ENCODE measurements around the gene SUMO3. TPM values are rescaled to one million over a fixed set of nuclear protein-coding genes. Genes with fewer than 3 reads are reported as not detected.

SUMO3 gene
- total RNA-seq: 84.1 and 90.5 TPM in 2 replicates

DNA sequence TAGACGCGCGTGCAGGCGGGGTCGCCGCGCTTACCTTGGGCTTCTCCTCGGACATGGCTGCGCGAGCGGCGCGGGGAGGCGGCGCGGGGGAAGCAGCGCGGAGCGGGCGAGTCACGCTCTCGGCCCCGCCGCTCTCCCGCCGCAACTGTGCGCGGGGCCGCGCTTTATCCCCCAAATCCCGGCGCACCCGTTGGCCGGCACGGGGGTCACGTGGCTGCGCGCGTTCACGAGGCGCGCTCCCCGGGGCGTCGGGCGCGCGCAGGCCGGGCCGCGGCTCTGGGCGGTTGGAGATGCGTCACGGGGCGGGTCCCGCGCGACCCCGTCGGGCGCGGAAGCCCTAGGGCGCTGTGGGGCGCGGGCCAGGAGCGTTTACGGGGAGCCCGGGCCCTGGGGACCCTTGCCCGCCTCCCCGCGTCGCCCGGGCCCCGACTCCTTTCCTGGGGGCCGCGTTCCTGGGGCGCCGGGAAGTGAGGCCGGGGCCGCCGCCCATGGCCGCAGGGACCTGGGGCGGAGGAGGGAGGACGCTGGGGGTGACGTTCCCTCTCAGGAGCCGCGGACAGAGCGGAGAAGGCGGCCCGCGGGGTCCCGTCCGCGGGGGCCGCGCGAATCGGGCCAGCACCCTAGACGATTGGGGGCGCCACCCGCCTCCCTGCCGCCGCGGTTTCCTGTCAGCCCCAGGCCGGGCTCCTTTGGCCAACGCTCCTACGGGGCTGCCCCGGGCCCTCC, at the start of gene SUMO3:
SUMO3 (minus strand) TSS at position 149 of the 726 bp plus-strand sequence; CDS start at position 55, 94 bp downstream.

DNA sequence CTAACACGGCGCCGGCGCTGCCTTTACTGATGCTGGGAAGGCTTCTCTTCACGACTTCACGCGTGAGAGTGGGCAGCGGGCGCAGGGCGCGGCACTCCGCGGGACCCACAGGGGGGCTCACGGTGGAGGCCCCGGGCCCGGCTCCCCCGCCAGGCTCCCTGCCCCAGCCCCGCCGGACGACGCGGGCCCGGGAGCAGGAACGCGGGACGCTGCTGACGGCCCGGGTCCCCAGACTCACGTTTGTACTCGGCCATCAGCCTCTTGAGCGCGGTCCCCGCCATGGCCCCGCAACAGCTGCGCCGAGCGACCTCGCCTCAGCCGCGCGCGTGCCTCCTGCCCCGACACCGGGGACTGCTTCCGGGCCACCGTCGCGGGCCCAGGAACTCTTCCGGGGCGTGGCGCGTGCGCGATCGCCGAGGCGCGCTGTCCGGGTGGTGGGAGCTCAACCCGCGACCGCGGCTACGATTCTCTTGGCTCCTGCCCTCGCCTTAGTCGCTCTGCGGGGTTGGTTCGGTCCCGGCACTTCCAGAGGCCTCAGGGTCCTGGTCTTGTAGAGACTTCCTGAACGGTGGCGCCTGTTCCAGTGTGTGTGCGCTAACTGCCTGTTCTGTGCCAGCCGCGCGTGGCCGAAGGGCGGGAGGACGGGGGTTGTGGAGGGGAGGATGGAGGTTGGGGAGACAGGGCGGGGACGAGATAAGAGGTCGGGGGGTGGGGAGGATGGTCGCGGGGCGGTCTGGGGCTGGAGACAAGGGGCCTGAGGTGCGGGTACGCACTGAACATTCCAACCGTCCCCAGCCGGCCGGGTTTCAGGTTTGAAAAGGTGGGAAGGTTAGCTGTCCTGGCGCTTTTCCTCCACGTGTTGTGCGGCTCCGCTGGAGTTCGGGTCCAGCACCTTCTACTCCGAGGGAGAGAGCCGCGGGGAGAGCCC, 16.1 kb downstream of the SUMO3 start, which contains the start of gene UBE2G2:
UBE2G2 (minus strand) TSS at position 353 of the 928 bp plus-strand sequence; CDS start at position 281, 72 bp downstream.

Other genes starting within 250 kb of the SUMO3 start
- not detected in 2 replicates for gene KRTAP10-4, start 244.3 kb downstream of the SUMO3 start, total RNA-seq
- not detected in 2 replicates for gene KRTAP10-5, start 237.5 kb downstream of the SUMO3 start, total RNA-seq
- not detected in 2 replicates for gene KRTAP10-6, start 225.6 kb downstream of the SUMO3 start, total RNA-seq
- not detected in 2 replicates for gene KRTAP10-7, start 217.5 kb downstream of the SUMO3 start, total RNA-seq
- not detected in 2 replicates for gene KRTAP10-8, start 206.0 kb downstream of the SUMO3 start, total RNA-seq
- gene KRTAP10-9, start 191.0 kb downstream of the SUMO3 start, total RNA-seq: not detected in 2 replicates
- gene KRTAP10-10, start 180.7 kb downstream of the SUMO3 start, total RNA-seq: not detected in 2 replicates
- not detected in 2 replicates for gene KRTAP10-11, start 171.6 kb downstream of the SUMO3 start, total RNA-seq
- gene KRTAP12-4, start 163.4 kb downstream of the SUMO3 start, total RNA-seq: not detected in 2 replicates
- not detected in 2 replicates for gene KRTAP12-3, start 160.1 kb downstream of the SUMO3 start, total RNA-seq
- not detected in 2 replicates for gene KRTAP12-2, start 151.1 kb downstream of the SUMO3 start, total RNA-seq
- not detected in 2 replicates for gene KRTAP12-1, start 135.9 kb downstream of the SUMO3 start, total RNA-seq
- not detected in 2 replicates for gene KRTAP10-12, start 120.9 kb downstream of the SUMO3 start, total RNA-seq
- gene TSPEAR, start 106.5 kb downstream of the SUMO3 start, total RNA-seq: not detected in 2 replicates
- gene UBE2G2, start 16.2 kb downstream of the SUMO3 start, total RNA-seq: 32.4 and 34.8 TPM in 2 replicates
- 164 and 191 TPM in 2 replicates for gene PTTG1IP, start 55.6 kb upstream of the SUMO3 start, total RNA-seq
- gene ITGB2, start 102.8 kb upstream of the SUMO3 start, total RNA-seq: 0.34 TPM in 1 of 2 replicates, not detected in the other
- gene SLX9, start 122.0 kb upstream of the SUMO3 start, total RNA-seq: 16.2 and 21.5 TPM in 2 replicates

Data from bronchus fibroblast of lung (primary cell).